H54 (cell line): ENCODE data around the gene TMEM204.

Source experiments
- DNase-seq: peaks from one replicate; pipeline ENCODE4 v3.0.0; 2011; ENCODE audit warnings: low spot score, mixed read lengths; ENCODE audit not compliant: insufficient read length
- FAIRE-seq: peaks from 3 replicates; lab custom pipeline; 2011; peaks lifted over from hg19 to GRCh38; lab: Jason Lieb, UNC
- POLR2A ChIP-seq: IDR thresholded peaks from 2 replicates; pipeline ENCODE4 v1.6.1; 2011; ENCODE audit warnings: low read depth, mild to moderate bottlenecking, low read length

The TMEM204 gene

GRCh38 chr16:1542166-1542500, 8.7 kb downstream of the TMEM204 start:
- no peak for TF ChIP-seq POLR2A
- FAIRE-seq (no peak), DNase-seq (no peak)

DNA sequence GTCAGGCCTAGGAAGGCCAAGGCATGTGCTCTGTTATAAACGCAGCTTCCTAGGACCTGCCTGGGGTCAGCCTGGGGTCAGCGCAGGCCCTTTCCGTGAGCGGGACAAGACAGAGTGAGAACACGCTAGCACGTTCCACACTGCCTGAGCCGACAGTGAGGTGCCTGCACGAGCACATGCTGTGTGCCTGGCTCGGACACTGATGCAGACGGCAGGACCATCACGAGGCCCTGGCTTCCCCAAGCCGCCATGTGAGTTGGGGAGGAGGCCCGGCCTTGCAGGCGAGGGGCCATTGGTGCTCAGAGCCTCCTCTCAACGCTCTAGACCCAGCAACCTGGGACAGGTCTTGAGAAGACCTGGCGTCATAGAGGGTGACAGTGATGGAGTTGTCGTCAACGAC, 9.1 kb downstream of the TMEM204 start:
- DNase-seq (no peak), FAIRE-seq (no peak)
- no peak for TF ChIP-seq POLR2A

GRCh38 chr16:1543085-1543896, 9.8 kb downstream of the TMEM204 start:
- TF ChIP-seq POLR2A: 0 out of 2 replicates have a peak, but pooled peaks have one; percentile 13
- FAIRE-seq (peak; percentile 50), DNase-seq (peak; percentile 95)

GRCh38 chr16:1545044-1546040, 11.9 kb downstream of the TMEM204 start:
- TF ChIP-seq POLR2A: no peak
- FAIRE-seq (no peak), DNase-seq (no peak)

DNA sequence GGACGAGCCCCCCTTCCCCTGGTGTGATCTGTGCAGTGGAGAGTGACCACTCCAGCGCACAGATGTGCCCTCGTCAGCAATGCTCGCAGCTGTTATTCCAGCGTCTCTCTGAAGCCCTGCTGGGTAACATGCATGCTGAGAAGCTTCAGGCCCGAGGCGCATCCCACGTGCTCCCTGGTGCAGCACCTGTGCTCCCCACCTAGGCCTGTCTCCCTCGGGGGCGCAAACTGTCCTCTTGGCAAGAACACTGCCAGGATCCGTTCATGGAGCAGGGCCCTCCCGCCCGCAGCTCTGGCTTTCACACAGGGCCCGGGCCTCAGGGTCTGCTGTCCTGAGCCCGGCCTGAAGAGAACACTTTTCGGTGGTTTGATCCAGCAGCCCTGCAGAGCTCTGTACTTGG, 13.0 kb downstream of the TMEM204 start:
- FAIRE-seq (no peak), DNase-seq (no peak)
- TF ChIP-seq POLR2A: no peak

GRCh38 chr16:1548233-1548632, 14.8 kb downstream of the TMEM204 start:
- DNase-seq (no peak), FAIRE-seq (no peak)
- no peak for TF ChIP-seq POLR2A

- FAIRE-seq (no peak), DNase-seq (no peak)
- no peak for TF ChIP-seq POLR2A
Measured at GRCh38 chr16:1548727-1549126, 15.3 kb downstream of the TMEM204 start.

- no peak for FAIRE-seq
- TF ChIP-seq POLR2A: no peak
- DNase-seq: no peak
Measured at GRCh38 chr16:1550069-1550468, 16.6 kb downstream of the TMEM204 start.

DNA sequence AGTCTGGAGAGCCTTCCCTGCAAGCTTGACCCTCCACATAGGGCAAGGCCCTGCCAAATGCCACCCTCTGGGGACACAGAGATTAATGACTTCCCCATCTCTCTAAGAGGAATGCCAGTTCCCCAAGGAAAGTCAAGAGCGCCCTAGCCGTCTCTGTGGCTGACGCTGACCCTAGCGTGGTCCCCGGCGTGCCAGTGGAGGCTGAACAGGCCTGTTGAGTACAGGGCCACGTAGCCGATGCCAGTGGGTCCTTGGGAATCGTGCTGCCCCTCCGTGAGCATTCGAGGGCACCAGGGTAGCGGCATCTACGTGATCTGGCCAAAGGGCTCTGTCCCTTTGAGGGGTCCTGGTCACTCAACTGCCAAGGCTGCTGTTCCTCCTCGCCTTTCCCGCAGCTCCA, 17.2 kb downstream of the TMEM204 start:
- DNase-seq: no peak
- FAIRE-seq: no peak
- no peak for TF ChIP-seq POLR2A

- no peak for DNase-seq
- no peak for FAIRE-seq
- TF ChIP-seq POLR2A: no peak
Measured at GRCh38 chr16:1551166-1551565, 17.7 kb downstream of the TMEM204 start.

DNA sequence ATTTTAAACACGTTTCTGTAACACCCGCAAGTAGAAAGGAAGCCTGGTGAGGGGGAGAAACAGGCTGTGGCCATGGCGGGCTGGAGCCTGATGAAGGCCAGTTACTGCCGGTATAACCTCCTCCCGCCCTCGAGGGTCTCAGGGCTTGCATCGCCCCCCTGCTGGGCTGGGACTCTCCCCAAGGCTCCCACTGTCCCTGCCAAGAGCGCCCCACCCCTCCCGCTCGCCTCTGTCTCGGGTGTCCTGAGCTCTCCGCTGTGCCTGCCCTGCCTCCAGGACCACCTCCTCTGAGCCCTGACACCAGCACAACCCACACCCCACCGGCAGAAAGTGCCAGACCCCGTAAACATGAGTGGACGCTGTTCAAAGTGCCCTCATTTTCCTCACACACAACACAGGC, 18.7 kb downstream of the TMEM204 start:
- no peak for DNase-seq
- no peak for FAIRE-seq
- TF ChIP-seq POLR2A: no peak

DNA sequence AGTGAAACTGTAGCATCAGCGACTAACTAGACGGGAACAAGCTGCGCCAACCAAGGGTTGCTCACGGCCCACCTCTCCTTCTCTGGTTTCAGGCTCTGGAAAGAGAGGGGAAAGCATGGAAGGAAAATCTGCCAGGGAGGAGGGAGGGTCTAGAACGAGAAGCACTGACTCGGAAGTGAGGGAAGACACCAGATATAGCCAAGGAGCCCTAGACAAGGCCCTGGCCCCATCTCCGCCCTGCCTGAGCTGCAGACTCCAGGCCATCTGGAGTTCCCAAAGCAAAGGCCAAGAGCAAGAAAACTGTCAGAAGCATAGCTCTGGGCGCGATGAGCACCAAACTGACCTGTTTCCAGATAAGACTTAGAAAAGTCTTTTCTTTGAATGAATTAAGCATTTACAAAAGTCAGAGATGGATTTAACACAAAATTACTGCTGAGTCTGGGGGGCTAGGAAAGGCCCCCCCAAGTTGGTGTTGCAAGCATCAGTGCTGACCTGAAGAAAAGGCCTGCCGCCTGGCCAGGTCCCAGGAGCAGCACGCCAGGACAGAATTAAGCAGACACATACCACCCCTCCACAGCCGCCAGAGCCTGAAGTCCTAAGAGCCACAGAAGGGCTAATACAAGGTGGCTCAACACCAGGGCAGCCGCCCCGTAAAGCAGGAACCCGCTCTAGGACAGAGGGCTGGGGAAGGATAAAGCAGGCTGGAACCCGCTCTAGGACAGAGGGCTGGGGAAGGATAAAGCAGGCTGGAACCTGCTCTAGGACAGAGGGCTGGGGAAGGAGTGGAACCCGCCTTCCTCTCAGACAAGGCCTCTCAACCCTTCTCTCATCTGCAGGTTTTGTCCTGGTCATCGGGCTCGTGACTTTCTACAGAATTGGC, 20.7 kb downstream of the TMEM204 start:
- no peak for TF ChIP-seq POLR2A
- FAIRE-seq: no peak
- DNase-seq: no peak

GRCh38 chr16:1554826-1555445, 21.5 kb downstream of the TMEM204 start:
- no peak for FAIRE-seq
- TF ChIP-seq POLR2A: no peak
- no peak for DNase-seq
